ENCODE data around the gene KIF3B. TPM values are rescaled to one million over a fixed set of nuclear protein-coding genes. Genes with fewer than 3 reads are reported as not detected.

Gene KIF3B
- total and polyA plus RNA-seq, 2 of the 13 experiments (the other 11 are each of a cell fraction or from before 2014, with no cell fraction given) = 23.6 to 28.8 TPM

- TF ChIP-seq ARID5B (CRISPR knock-in tag; IDR thresholded peaks at IDR 0.05) = peak; percentile 82
- peak; percentile 70 for TF ChIP-seq ZNF331 (CRISPR knock-in tag; IDR thresholded peaks at IDR 0.05)
- peak; percentile 81 for TF ChIP-seq GATAD2A (CRISPR knock-in tag; IDR thresholded peaks at IDR 0.05)
- TF ChIP-seq RCOR2 (CRISPR knock-in tag; IDR thresholded peaks at IDR 0.05) = 0 out of 2 replicates have a peak, but pooled peaks have one; percentile 24
- peak; percentile 35; the same call in 1 of the 2 replicates for TF ChIP-seq ZFY (CRISPR knock-in tag; IDR thresholded peaks at IDR 0.05)
- no peak for TF ChIP-seq KLF6 (CRISPR knock-in tag; IDR thresholded peaks at IDR 0.05)
- TF ChIP-seq ZNF496 (CRISPR knock-in tag; IDR thresholded peaks at IDR 0.05; ENCODE audit: insufficient replicate concordance) = no peak
- no peak for TF ChIP-seq ATF7 (IDR thresholded peaks at IDR 0.05)
- no peak; the same call in 1 of the 2 replicates for TF ChIP-seq ATF7 (CRISPR knock-in tag; IDR thresholded peaks at IDR 0.05)
- TF ChIP-seq ELF4 (CRISPR knock-in tag; IDR thresholded peaks at IDR 0.05; ENCODE audit: borderline replicate concordance) = no peak
- no peak for TF ChIP-seq SOX13 (IDR thresholded peaks at IDR 0.05)
- peak in 1 of 2 experiments; percentile 49; a peak in 1 of 4 replicates for TF ChIP-seq SOX13 (CRISPR knock-in tag; conservative IDR thresholded peaks at IDR 0.05 in 1 of 2, IDR thresholded peaks at IDR 0.05 in 1 of 2)
- peak in 1 of 2 experiments; percentile 73; a peak in 2 of 4 replicates for TF ChIP-seq EP300 (IDR thresholded peaks at IDR 0.05; ENCODE audit: low read depth in 2 of 2, low read length in 2 of 2)
- TF ChIP-seq EP300 (CRISPR knock-in tag; IDR thresholded peaks at IDR 0.05; ENCODE audit: borderline replicate concordance) = no peak
- no peak for TF ChIP-seq ZBTB20 (CRISPR knock-in tag; IDR thresholded peaks at IDR 0.05; ENCODE audit: borderline replicate concordance, low read depth)
- TF ChIP-seq ZNF3 (CRISPR knock-in tag; IDR thresholded peaks at IDR 0.05) = no peak
- TF ChIP-seq SSRP1 (CRISPR knock-in tag; IDR thresholded peaks at IDR 0.05) = no peak
- no peak for TF ChIP-seq MIER2 (CRISPR knock-in tag; IDR thresholded peaks at IDR 0.05)
- TF ChIP-seq HDAC2 (CRISPR knock-in tag; IDR thresholded peaks at IDR 0.05) = peak; percentile 68
- TF ChIP-seq, protein P1, sequence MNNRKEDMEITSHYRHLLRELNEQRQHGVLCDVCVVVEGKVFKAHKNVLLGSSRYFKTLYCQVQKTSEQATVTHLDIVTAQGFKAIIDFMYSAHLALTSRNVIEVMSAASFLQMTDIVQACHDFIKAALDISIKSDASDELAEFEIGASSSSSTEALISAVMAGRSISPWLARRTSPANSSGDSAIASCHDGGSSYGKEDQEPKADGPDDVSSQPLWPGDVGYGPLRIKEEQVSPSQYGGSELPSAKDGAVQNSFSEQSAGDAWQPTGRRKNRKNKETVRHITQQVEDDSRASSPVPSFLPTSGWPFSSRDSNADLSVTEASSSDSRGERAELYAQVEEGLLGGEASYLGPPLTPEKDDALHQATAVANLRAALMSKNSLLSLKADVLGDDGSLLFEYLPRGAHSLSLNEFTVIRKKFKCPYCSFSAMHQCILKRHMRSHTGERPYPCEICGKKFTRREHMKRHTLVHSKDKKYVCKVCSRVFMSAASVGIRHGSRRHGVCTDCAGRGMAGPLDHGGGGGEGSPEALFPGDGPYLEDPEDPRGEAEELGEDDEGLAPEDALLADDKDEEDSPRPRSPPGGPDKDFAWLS (CRISPR knock-in tag; IDR thresholded peaks at IDR 0.05; ENCODE audit: borderline replicate concordance) = no peak
- peak; percentile 52; the same call in 1 of the 2 replicates for TF ChIP-seq ZNF556 (CRISPR knock-in tag; IDR thresholded peaks at IDR 0.05; ENCODE audit: borderline replicate concordance)
- no peak for TF ChIP-seq ZNF317 (CRISPR knock-in tag; IDR thresholded peaks at IDR 0.05)
- TF ChIP-seq HIVEP1 (CRISPR knock-in tag; IDR thresholded peaks at IDR 0.05) = no peak
- peak; percentile 73 for TF ChIP-seq ZNF501 (CRISPR knock-in tag; IDR thresholded peaks at IDR 0.05)
- no peak for TF ChIP-seq ZNF44 (CRISPR knock-in tag; IDR thresholded peaks at IDR 0.05)
- no peak for TF ChIP-seq DPF2 (CRISPR knock-in tag; IDR thresholded peaks at IDR 0.05; ENCODE audit: borderline replicate concordance, low read depth)
- peak; percentile 45; the same call in 1 of the 2 replicates for TF ChIP-seq ZNF350 (CRISPR knock-in tag; IDR thresholded peaks at IDR 0.05; ENCODE audit: borderline replicate concordance, low read depth)
- no peak for TF ChIP-seq ISL2 (CRISPR knock-in tag; IDR thresholded peaks at IDR 0.05)
Measured at GRCh38 chr20:32235331-32236047, 42.0 kb upstream of the KIF3B start (continued).
